ENCODE measurements around the gene CCDC32. TPM values are rescaled to one million over a fixed set of nuclear protein-coding genes. Genes with fewer than 3 reads are reported as not detected.

CCDC32 gene
- total and polyA plus RNA-seq, 2 of the 13 experiments (the other 11 are each of a cell fraction or from before 2014, with no cell fraction given), result 10.8 to 23.2 TPM

DNA sequence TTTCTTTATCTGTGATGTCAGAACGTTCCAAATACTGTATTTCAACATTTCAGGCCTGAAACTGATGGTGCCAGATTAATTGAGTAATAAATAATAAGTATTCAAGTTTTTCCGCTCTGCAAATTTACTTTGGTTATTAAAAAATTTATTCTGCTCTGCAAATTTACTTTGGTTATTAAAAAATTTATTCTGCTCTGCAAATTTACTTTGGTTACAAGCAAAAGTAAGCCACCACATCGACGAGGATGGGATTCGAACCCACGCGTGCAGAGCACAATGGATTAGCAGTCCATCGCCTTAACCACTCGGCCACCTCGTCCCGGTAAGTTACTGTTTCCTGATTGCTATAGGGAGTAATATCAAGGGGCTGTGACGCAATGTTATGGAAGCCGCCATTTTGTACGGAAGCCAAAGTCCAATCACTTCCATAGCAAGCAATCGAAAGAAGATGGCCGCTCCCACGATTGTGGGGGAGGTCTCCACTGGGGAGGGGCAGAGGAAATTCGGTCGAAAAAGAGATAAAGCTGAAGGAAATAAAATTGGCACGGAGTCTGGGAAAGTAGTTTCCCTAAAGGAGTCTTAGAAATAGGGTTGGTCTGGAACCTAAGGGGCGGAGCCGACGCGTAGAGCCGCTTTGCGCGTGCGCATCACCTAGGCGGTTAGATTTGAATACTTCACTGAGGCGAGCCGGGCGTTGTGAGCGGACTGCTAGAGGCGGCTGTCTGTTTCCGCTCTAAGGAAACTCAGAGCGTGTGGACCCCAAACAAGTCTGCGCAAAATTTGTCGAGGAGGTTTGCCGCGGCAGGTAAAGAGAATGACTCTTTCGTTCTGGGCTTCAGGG, 29.0 kb upstream of the CCDC32 start, which contains the start of gene KNL1 (continued):
- peak; percentile 43; the same call in 1 of the 2 replicates for TF ChIP-seq MYNN (CRISPR knock-in tag; IDR thresholded peaks at IDR 0.05; ENCODE audit: low read depth)
- no peak; the same call in 1 of the 2 replicates for TF ChIP-seq ZNF605 (CRISPR knock-in tag; IDR thresholded peaks at IDR 0.05)
- TF ChIP-seq, protein P1, sequence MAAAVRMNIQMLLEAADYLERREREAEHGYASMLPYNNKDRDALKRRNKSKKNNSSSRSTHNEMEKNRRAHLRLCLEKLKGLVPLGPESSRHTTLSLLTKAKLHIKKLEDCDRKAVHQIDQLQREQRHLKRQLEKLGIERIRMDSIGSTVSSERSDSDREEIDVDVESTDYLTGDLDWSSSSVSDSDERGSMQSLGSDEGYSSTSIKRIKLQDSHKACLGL (CRISPR knock-in tag; IDR thresholded peaks at IDR 0.05), result peak; percentile 65; the same call in 1 of the 2 replicates
- TF ChIP-seq, protein P2, sequence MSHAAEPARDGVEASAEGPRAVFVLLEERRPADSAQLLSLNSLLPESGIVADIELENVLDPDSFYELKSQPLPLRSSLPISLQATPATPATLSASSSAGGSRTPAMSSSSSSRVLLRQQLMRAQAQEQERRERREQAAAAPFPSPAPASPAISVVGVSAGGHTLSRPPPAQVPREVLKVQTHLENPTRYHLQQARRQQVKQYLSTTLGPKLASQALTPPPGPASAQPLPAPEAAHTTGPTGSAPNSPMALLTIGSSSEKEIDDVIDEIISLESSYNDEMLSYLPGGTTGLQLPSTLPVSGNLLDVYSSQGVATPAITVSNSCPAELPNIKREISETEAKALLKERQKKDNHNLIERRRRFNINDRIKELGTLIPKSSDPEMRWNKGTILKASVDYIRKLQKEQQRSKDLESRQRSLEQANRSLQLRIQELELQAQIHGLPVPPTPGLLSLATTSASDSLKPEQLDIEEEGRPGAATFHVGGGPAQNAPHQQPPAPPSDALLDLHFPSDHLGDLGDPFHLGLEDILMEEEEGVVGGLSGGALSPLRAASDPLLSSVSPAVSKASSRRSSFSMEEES (CRISPR knock-in tag; IDR thresholded peaks at IDR 0.05), result peak; percentile 40; the same call in 1 of the 2 replicates
- TF ChIP-seq MAFF (IDR thresholded peaks at IDR 0.05; ENCODE audit: low read depth, low read length), result no peak
- no peak for TF ChIP-seq RARA (CRISPR knock-in tag; IDR thresholded peaks at IDR 0.05)
- TF ChIP-seq ELF3 (CRISPR knock-in tag; IDR thresholded peaks at IDR 0.05), result peak; percentile 71; the same call in 1 of the 2 replicates
- TF ChIP-seq NFYB (CRISPR knock-in tag; IDR thresholded peaks at IDR 0.05), result peak; percentile 54
- peak; percentile 68 for TF ChIP-seq SPEN (CRISPR knock-in tag; IDR thresholded peaks at IDR 0.05; ENCODE audit: low read depth)
- TF ChIP-seq, protein P3, sequence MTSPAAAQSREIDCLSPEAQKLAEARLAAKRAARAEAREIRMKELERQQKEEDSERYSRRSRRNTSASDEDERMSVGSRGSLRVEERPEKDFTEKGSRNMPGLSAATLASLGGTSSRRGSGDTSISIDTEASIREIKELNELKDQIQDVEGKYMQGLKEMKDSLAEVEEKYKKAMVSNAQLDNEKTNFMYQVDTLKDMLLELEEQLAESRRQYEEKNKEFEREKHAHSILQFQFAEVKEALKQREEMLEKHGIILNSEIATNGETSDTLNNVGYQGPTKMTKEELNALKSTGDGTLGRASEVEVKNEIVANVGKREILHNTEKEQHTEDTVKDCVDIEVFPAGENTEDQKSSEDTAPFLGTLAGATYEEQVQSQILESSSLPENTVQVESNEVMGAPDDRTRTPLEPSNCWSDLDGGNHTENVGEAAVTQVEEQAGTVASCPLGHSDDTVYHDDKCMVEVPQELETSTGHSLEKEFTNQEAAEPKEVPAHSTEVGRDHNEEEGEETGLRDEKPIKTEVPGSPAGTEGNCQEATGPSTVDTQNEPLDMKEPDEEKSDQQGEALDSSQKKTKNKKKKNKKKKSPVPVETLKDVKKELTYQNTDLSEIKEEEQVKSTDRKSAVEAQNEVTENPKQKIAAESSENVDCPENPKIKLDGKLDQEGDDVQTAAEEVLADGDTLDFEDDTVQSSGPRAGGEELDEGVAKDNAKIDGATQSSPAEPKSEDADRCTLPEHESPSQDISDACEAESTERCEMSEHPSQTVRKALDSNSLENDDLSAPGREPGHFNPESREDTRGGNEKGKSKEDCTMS (CRISPR knock-in tag; conservative IDR thresholded peaks at IDR 0.05), result no peak
- TF ChIP-seq ZSCAN31 (CRISPR knock-in tag; IDR thresholded peaks at IDR 0.05; ENCODE audit: low read depth), result peak; percentile 66; the same call in 1 of the 2 replicates
- TF ChIP-seq, protein P4, sequence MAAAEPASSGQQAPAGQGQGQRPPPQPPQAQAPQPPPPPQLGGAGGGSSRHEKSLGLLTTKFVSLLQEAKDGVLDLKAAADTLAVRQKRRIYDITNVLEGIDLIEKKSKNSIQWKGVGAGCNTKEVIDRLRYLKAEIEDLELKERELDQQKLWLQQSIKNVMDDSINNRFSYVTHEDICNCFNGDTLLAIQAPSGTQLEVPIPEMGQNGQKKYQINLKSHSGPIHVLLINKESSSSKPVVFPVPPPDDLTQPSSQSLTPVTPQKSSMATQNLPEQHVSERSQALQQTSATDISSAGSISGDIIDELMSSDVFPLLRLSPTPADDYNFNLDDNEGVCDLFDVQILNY (CRISPR knock-in tag; conservative IDR thresholded peaks at IDR 0.05), result peak; percentile 96
- no peak; the same call in 1 of the 2 replicates for TF ChIP-seq ZNF552 (CRISPR knock-in tag; IDR thresholded peaks at IDR 0.05; ENCODE audit: borderline replicate concordance)
- no peak for TF ChIP-seq ZMAT3 (CRISPR knock-in tag; conservative IDR thresholded peaks at IDR 0.05)
- 0 out of 2 replicates have a peak, but pooled peaks have one; percentile 43 for TF ChIP-seq GATA4 (IDR thresholded peaks at IDR 0.05; ENCODE audit: borderline replicate concordance, low read depth)
- no peak for TF ChIP-seq ZNF101 (CRISPR knock-in tag; IDR thresholded peaks at IDR 0.05; ENCODE audit: borderline replicate concordance, low read depth)
- no peak for TF ChIP-seq EED (CRISPR knock-in tag; IDR thresholded peaks at IDR 0.05)
- no peak; the same call in 1 of the 2 replicates for TF ChIP-seq SIX1 (CRISPR knock-in tag; IDR thresholded peaks at IDR 0.05; ENCODE audit: borderline replicate concordance)
- peak; percentile 94 for TF ChIP-seq ZNF788 (CRISPR knock-in tag; IDR thresholded peaks at IDR 0.05; ENCODE audit: borderline replicate concordance)
- TF ChIP-seq ZNF547 (CRISPR knock-in tag; IDR thresholded peaks at IDR 0.05), result no peak; the same call in 1 of the 2 replicates
- TF ChIP-seq ZNF7 (CRISPR knock-in tag; IDR thresholded peaks at IDR 0.05), result peak; percentile 68; the same call in 1 of the 2 replicates
- TF ChIP-seq PRMT3 (CRISPR knock-in tag; IDR thresholded peaks at IDR 0.05; ENCODE audit: borderline replicate concordance, low read depth), result no peak
